H7 (cell line): ENCODE data around the gene PAX9. TPM values are rescaled to one million over a fixed set of nuclear protein-coding genes. Genes with fewer than 3 reads are reported as not detected.
"Not testable (repeated sequence)": the region's sequence is repeated elsewhere in the genome, so short reads cannot be mapped to it uniquely, and the experiment has no call there.

Experiments
- DNase-seq: peaks from one replicate; pipeline ENCODE4 v3.0.0; 2012
- H3K27me3 ChIP-seq: 2 replicates; pipeline ENCODE4 v1.6.0; 2011; ENCODE audit warnings: mild to moderate bottlenecking, low read length; ENCODE audit not compliant: control insufficient read depth, insufficient read depth
- H3K36me3 ChIP-seq: replicated peaks from 2 replicates; pipeline ENCODE4 v1.5.1; 2011; ENCODE audit warnings: low read length; ENCODE audit not compliant: control insufficient read depth, insufficient read depth
- H3K4me3 ChIP-seq: 2 replicates; pipeline ENCODE4 v1.5.1; 2011; ENCODE audit warnings: low read depth, mild to moderate bottlenecking, control low read depth, low read length, moderate library complexity; ENCODE audit not compliant: insufficient read depth
- total RNA-seq: library from RNA; depleted of rRNA; stranded (reverse); fragments of >200 nt; shearing (Covaris generic); gene quantifications from 2 replicates; pipeline ENCODE4 v1.2.3, GENCODE V29; 2014

The PAX9 gene
- total RNA-seq, 1 experiment from 2014 or later = not detected

GRCh38 chr14:36682338-36682737 is 20.7 kb downstream of the PAX9 start:
- Histone ChIP-seq H3K4me3 (no peak overlapping the region), H3K36me3 (no peaks in the 10 kb centered on the region), H3K27me3 (no peaks in the 10 kb centered on the region)
- DNase-seq = no peak

- Histone ChIP-seq H3K4me3 (no peak overlapping the region), H3K36me3 (no peaks in the 10 kb centered on the region), H3K27me3 (no peaks in the 10 kb centered on the region)
- DNase-seq = no peak
Measured at GRCh38 chr14:36683083-36683724, 21.5 kb downstream of the PAX9 start.

- Histone ChIP-seq H3K36me3 (no peaks in the 10 kb centered on the region), H3K4me3 (no peak overlapping the region), H3K27me3 (no peaks in the 10 kb centered on the region)
- DNase-seq = no peak
Measured at GRCh38 chr14:36684946-36685345, 23.3 kb downstream of the PAX9 start.

- no peaks in the 10 kb centered on the region for H3K36me3 ChIP-seq
- H3K4me3 ChIP-seq = no peak overlapping the region
- DNase-seq = no peak
- no peaks in the 10 kb centered on the region for H3K27me3 ChIP-seq
Measured at GRCh38 chr14:36690311-36691040, 28.8 kb downstream of the PAX9 start.

- not testable (repeated sequence) for H3K36me3 ChIP-seq, H3K27me3 ChIP-seq, DNase-seq, H3K4me3 ChIP-seq
Measured at GRCh38 chr14:36699420-36699819, 37.8 kb downstream of the PAX9 start.

- H3K4me3 ChIP-seq = no peak overlapping the region
- DNase-seq = no peak
- H3K27me3 ChIP-seq = no peaks in the 10 kb centered on the region
- H3K36me3 ChIP-seq = no peaks in the 10 kb centered on the region
Measured at GRCh38 chr14:36700651-36701050, 39.0 kb downstream of the PAX9 start.

- no peak overlapping the region for H3K4me3 ChIP-seq
- H3K27me3 ChIP-seq = no peaks in the 10 kb centered on the region
- no peak for DNase-seq
Measured at GRCh38 chr14:36701132-36701531, 39.5 kb downstream of the PAX9 start.

GRCh38 chr14:36702474-36702873 is 40.8 kb downstream of the PAX9 start:
- Histone ChIP-seq H3K36me3 (no peaks in the 10 kb centered on the region), H3K4me3 (no peak overlapping the region), H3K27me3 (no peaks in the 10 kb centered on the region)
- DNase-seq = no peak

More at GRCh38 chr14:36701132-36701531, 39.5 kb downstream of the PAX9 start:
- H3K36me3 ChIP-seq = no peaks in the 10 kb centered on the region

GRCh38 chr14:36707570-36707969 is 45.9 kb downstream of the PAX9 start:
- Histone ChIP-seq H3K27me3 (no peaks in the 10 kb centered on the region), H3K36me3 (no peaks in the 10 kb centered on the region), H3K4me3 (no peak overlapping the region)
- DNase-seq = no peak

- Histone ChIP-seq H3K36me3 (no peaks in the 10 kb centered on the region), H3K4me3 (no peak overlapping the region), H3K27me3 (no peaks in the 10 kb centered on the region)
- no peak for DNase-seq
Measured at GRCh38 chr14:36713960-36714703, 52.5 kb downstream of the PAX9 start.

- H3K36me3 ChIP-seq = no peaks in the 10 kb centered on the region
- no peak for DNase-seq
- H3K27me3 ChIP-seq = no peaks in the 10 kb centered on the region
- H3K4me3 ChIP-seq = no peak overlapping the region
Measured at GRCh38 chr14:36716614-36717184, 55.0 kb downstream of the PAX9 start.

GRCh38 chr14:36717363-36717762 is 55.7 kb downstream of the PAX9 start:
- no peaks in the 10 kb centered on the region for H3K36me3 ChIP-seq
- peak; percentile 61 for DNase-seq
- H3K27me3 ChIP-seq = no peaks in the 10 kb centered on the region
- no peak overlapping the region for H3K4me3 ChIP-seq

GRCh38 chr14:36718216-36718615 is 56.6 kb downstream of the PAX9 start:
- no peaks in the 10 kb centered on the region for H3K36me3 ChIP-seq
- no peak overlapping the region for H3K4me3 ChIP-seq
- no peak for DNase-seq
- no peaks in the 10 kb centered on the region for H3K27me3 ChIP-seq

GRCh38 chr14:36719823-36720222 is 58.2 kb downstream of the PAX9 start:
- Histone ChIP-seq H3K27me3 (no peaks in the 10 kb centered on the region), H3K36me3 (no peaks in the 10 kb centered on the region), H3K4me3 (no peak overlapping the region)
- no peak for DNase-seq

- H3K27me3 ChIP-seq = no peaks in the 10 kb centered on the region
Measured at GRCh38 chr14:36720657-36721056, 59.0 kb downstream of the PAX9 start.

More at GRCh38 chr14:36720657-36721056, 59.0 kb downstream of the PAX9 start:
- H3K4me3 ChIP-seq = no peak overlapping the region
- DNase-seq = no peak
- H3K36me3 ChIP-seq = no peaks in the 10 kb centered on the region
